GM23338 (cell line): ENCODE data around the gene JAKMIP3. TPM values are rescaled to one million over a fixed set of nuclear protein-coding genes. Genes with fewer than 3 reads are reported as not detected.

Source experiments
- ATAC-seq: fragments of 200-7000 bp; cut with Tn5 transposase; 3 replicates; pipeline ENCODE4 v1.9.1; 2020
- DNase-seq: peaks from one replicate; pipeline ENCODE4 v3.0.0-alpha.2; 2015; ENCODE audit warnings: low spot score
- H2AFZ ChIP-seq: fragments of 200-600 bp; sonication (generic); 2 replicates; pipeline ENCODE4 v1.8.0; 2016; ENCODE audit warnings: antibody characterized with exemption, mild to moderate bottlenecking, moderate library complexity
- H3F3A ChIP-seq: fragments of 200-600 bp; sonication (generic); replicated peaks from 2 replicates; pipeline ENCODE4 v1.8.0; 2017; ENCODE audit warnings: antibody characterized with exemption, mixed run types, low read depth
- H3K27ac ChIP-seq: fragments of 200-600 bp; sonication (generic); 2 replicates; pipeline ENCODE4 v1.6.1; 2016; ENCODE audit warnings: low read depth
- H3K27me3 ChIP-seq: fragments of 200-600 bp; sonication (generic); 2 replicates; pipeline ENCODE4 v1.8.0; 2016; ENCODE audit warnings: mild to moderate bottlenecking, mixed run types, moderate library complexity; ENCODE audit not compliant: insufficient read depth
- H3K36me3 ChIP-seq: fragments of 200-600 bp; sonication (generic); 2 replicates; pipeline ENCODE4 v1.8.0; 2016; ENCODE audit warnings: mild to moderate bottlenecking; ENCODE audit not compliant: insufficient read depth
- H3K4me1 ChIP-seq: fragments of 200-600 bp; sonication (generic); 2 replicates; pipeline ENCODE4 v1.8.0; 2016; ENCODE audit warnings: mild to moderate bottlenecking, moderate library complexity; ENCODE audit not compliant: insufficient read depth
- H3K4me2 ChIP-seq: fragments of 200-600 bp; sonication (generic); 2 replicates; pipeline ENCODE4 v1.7.1; 2017; ENCODE audit warnings: mixed run types
- H3K4me3 ChIP-seq: fragments of 200-600 bp; sonication (generic); 2 replicates; pipeline ENCODE4 v1.6.1; 2016; ENCODE audit warnings: mixed run types
- H3K79me2 ChIP-seq: fragments of 200-600 bp; sonication (generic); replicated peaks from 2 replicates; pipeline ENCODE4 v1.8.0; 2017; ENCODE audit warnings: mild to moderate bottlenecking; ENCODE audit not compliant: insufficient read depth
- H3K9me2 ChIP-seq: fragments of 200-600 bp; sonication (generic); 2 replicates; pipeline ENCODE4 v1.8.0; 2017; ENCODE audit not compliant: insufficient read depth
- H4K20me1 ChIP-seq: fragments of 200-600 bp; sonication (generic); replicated peaks from 2 replicates; pipeline ENCODE4 v1.8.0; 2017; ENCODE audit warnings: mild to moderate bottlenecking; ENCODE audit not compliant: insufficient read depth
- H3K27ac Mint-ChIP-seq: 2 replicates; pipeline ENCODE4 v1.8.0; 2020; ENCODE audit warnings: inconsistent platforms, mild to moderate bottlenecking, moderate library complexity, mixed read lengths
- H3K27me3 Mint-ChIP-seq: 3 replicates; pipeline ENCODE4 v1.8.0; 2022; ENCODE audit warnings: low read depth, mild to moderate bottlenecking, moderate library complexity, mixed read lengths, inconsistent platforms; ENCODE audit not compliant: insufficient read depth, poor library complexity
- H3K36me3 Mint-ChIP-seq: 3 replicates; pipeline ENCODE4 v1.8.0; 2021; ENCODE audit warnings: low read depth, mild to moderate bottlenecking, inconsistent platforms, moderate library complexity, mixed read lengths
- H3K4me1 Mint-ChIP-seq: 3 replicates; pipeline ENCODE4 v1.8.0; 2020; ENCODE audit warnings: mild to moderate bottlenecking, inconsistent platforms, mixed read lengths
- H3K4me3 Mint-ChIP-seq: 3 replicates; pipeline ENCODE4 v1.8.0; 2021; ENCODE audit warnings: moderate library complexity, mild to moderate bottlenecking, inconsistent platforms, mixed read lengths
- H3K9me3 Mint-ChIP-seq: 3 replicates; pipeline ENCODE4 v1.8.0; 2020; ENCODE audit warnings: moderate library complexity, mild to moderate bottlenecking, inconsistent platforms, mixed read lengths
- CREB1 ChIP-seq: fragments of 250-450 bp; sonication (Bioruptor Pico); IDR thresholded peaks from 2 replicates; pipeline ENCODE4 v1.5.0; 2020; ENCODE audit warnings: low read depth, mild to moderate bottlenecking, moderate library complexity
- CTCF ChIP-seq, 2 experiments: fragments of 200-600 bp in 1 of 2; sonication (generic) in 1 of 2; conservative IDR thresholded peaks; 2 replicates each; pipeline versions ENCODE4 v1.5.1 to v1.6.1; 2016 to 2017; ENCODE audit warnings: antibody characterized with exemption in 2 of 2, low read depth in 2 of 2, mild to moderate bottlenecking in 2 of 2, moderate library complexity in 1 of 2
- EZH2 ChIP-seq: fragments of 200-600 bp; sonication (generic); IDR thresholded peaks from one replicate; pipeline ENCODE4 v1.8.0; 2017; ENCODE audit warnings: antibody characterized with exemption, mild to moderate bottlenecking, low read depth; ENCODE audit not compliant: unreplicated experiment
- EZH2phosphoT487 ChIP-seq: fragments of 200-600 bp; sonication (generic); IDR thresholded peaks from one replicate; pipeline ENCODE4 v1.8.1; 2018; ENCODE audit warnings: antibody characterized with exemption; ENCODE audit not compliant: unreplicated experiment
- JUNB ChIP-seq: IDR thresholded peaks from one replicate; pipeline ENCODE4 v1.6.1; 2016; ENCODE audit warnings: antibody characterized with exemption; ENCODE audit not compliant: unreplicated experiment
- NANOG ChIP-seq: IDR thresholded peaks from 2 replicates; pipeline ENCODE4 v1.6.1; 2016; ENCODE audit warnings: antibody characterized with exemption, borderline replicate concordance
- POLR2AphosphoS5 ChIP-seq: IDR thresholded peaks from 2 replicates; pipeline ENCODE4 v1.6.1; 2016; ENCODE audit warnings: antibody characterized with exemption, low read depth
- STAT1 ChIP-seq: IDR thresholded peaks from one replicate; pipeline ENCODE4 v1.6.1; 2016; ENCODE audit warnings: antibody characterized with exemption; ENCODE audit not compliant: unreplicated experiment
- ZNF114 ChIP-seq: fragments of 250-450 bp; sonication (Bioruptor Pico); IDR thresholded peaks from 2 replicates; pipeline ENCODE4 v1.5.0; 2020; ENCODE audit warnings: mild to moderate bottlenecking, moderate library complexity
- ZNF331 ChIP-seq: fragments of 250-450 bp; sonication (Bioruptor Pico); IDR thresholded peaks from 2 replicates; pipeline ENCODE4 v1.5.0; 2020; ENCODE audit warnings: low read depth, mild to moderate bottlenecking, moderate library complexity
- ZNF462 ChIP-seq: fragments of 250-450 bp; sonication (Bioruptor Pico); IDR thresholded peaks from 2 replicates; pipeline ENCODE4 v1.5.0; 2020; ENCODE audit warnings: mild to moderate bottlenecking, moderate library complexity
- polyA plus RNA-seq: library from polyadenylated mRNA; unstranded; fragments of >200 nt; fragmentation: Nextera tagmentation; extraction: Ambion mirVana; gene quantifications from 2 replicates; pipeline ENCODE4 v1.2.1, GENCODE V29; 2016
- total RNA-seq: library from RNA; depleted of rRNA; stranded (reverse); fragments of >200 nt; shearing (Covaris generic); gene quantifications from 2 replicates; pipeline ENCODE4 v1.2.3, GENCODE V29; 2014
- TF ChIP-seq, protein P1 (sequence below): IDR thresholded peaks from one replicate; pipeline ENCODE4 v1.6.1; 2018; ENCODE audit warnings: antibody characterized with exemption; ENCODE audit not compliant: unreplicated experiment
- TF ChIP-seq, protein P2 (sequence below): IDR thresholded peaks from 2 replicates; pipeline ENCODE4 v1.6.1; 2016; ENCODE audit warnings: antibody characterized with exemption

JAKMIP3 gene
- total and polyA plus RNA-seq, 2 experiments from 2014 or later = 0.87 to 1.2 TPM

DNA sequence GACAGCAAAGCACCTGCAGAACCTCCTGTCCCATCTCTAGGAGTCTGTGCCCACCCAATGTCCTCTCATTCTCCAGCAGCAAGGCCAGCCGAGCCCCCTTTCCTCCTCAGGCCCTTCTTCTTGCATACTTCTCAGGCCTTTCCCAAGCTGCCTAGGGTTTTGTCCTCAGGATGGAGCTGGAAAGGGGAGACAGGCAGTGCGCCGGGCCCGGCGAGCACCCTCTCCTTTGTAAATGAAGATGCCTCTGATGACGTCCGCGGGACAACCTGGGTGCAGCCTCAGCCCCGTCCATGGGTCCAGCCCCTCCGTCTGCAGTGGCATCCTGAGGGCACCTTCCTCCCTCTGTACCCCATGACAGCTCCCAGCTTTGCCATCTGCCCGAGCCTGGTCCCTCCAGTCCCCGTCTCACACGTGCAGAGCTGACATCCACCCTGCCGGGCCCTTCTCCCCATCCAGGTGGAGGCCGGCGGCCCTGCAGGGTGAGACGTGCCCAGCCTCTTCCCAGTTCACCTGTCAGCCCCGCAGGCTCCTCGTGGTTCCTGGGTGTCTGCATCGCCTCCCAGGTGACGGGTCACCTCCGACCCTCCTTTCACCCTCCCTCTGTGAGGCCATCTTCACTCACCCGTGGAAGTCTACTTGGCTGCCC is 36.4 kb downstream of the JAKMIP3 start (continued):
- TF ChIP-seq, protein P1, sequence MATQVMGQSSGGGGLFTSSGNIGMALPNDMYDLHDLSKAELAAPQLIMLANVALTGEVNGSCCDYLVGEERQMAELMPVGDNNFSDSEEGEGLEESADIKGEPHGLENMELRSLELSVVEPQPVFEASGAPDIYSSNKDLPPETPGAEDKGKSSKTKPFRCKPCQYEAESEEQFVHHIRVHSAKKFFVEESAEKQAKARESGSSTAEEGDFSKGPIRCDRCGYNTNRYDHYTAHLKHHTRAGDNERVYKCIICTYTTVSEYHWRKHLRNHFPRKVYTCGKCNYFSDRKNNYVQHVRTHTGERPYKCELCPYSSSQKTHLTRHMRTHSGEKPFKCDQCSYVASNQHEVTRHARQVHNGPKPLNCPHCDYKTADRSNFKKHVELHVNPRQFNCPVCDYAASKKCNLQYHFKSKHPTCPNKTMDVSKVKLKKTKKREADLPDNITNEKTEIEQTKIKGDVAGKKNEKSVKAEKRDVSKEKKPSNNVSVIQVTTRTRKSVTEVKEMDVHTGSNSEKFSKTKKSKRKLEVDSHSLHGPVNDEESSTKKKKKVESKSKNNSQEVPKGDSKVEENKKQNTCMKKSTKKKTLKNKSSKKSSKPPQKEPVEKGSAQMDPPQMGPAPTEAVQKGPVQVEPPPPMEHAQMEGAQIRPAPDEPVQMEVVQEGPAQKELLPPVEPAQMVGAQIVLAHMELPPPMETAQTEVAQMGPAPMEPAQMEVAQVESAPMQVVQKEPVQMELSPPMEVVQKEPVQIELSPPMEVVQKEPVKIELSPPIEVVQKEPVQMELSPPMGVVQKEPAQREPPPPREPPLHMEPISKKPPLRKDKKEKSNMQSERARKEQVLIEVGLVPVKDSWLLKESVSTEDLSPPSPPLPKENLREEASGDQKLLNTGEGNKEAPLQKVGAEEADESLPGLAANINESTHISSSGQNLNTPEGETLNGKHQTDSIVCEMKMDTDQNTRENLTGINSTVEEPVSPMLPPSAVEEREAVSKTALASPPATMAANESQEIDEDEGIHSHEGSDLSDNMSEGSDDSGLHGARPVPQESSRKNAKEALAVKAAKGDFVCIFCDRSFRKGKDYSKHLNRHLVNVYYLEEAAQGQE = no peak
- TF ChIP-seq NANOG = no peak
- no peak for TF ChIP-seq JUNB
- TF ChIP-seq STAT1 = no peak
- TF ChIP-seq EZH2phosphoT487 = no peak
- no peak for TF ChIP-seq ZNF331
- no peak for TF ChIP-seq POLR2AphosphoS5
- no peak for TF ChIP-seq CREB1

DNA sequence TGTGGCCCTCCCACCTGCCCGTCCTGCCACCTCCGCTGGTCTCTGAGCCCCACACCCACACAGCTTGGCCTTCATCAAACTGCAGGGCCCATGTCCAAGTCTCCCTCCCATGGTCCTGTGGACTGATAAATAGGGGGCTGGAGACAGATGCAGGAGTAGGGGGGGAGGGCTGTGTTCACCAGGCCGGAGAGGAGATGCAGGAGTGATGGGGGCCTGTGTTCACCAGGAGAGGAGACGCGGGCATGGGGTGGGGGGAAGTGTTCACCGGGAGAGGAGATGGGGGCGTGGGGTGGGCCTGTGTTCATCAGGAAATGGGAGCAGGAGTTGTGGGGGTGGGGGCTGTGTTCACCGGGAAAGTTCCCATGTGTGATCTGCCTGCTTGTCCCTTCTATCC is 37.0 kb downstream of the JAKMIP3 start:
- H3K27me3 ChIP-seq = no peaks in the 10 kb centered on the region
- Mint-ChIP-seq H3K9me3 (no peaks in the 10 kb centered on the region), H3K4me3 (no peak overlapping the region)
- TF ChIP-seq, protein P2, sequence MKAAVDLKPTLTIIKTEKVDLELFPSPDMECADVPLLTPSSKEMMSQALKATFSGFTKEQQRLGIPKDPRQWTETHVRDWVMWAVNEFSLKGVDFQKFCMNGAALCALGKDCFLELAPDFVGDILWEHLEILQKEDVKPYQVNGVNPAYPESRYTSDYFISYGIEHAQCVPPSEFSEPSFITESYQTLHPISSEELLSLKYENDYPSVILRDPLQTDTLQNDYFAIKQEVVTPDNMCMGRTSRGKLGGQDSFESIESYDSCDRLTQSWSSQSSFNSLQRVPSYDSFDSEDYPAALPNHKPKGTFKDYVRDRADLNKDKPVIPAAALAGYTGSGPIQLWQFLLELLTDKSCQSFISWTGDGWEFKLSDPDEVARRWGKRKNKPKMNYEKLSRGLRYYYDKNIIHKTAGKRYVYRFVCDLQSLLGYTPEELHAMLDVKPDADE = no peak
- TF ChIP-seq ZNF462 (CRISPR knock-in tag) = no peak
- TF ChIP-seq STAT1 = no peak
- TF ChIP-seq ZNF114 (CRISPR knock-in tag) = no peak
- TF ChIP-seq CTCF (conservative IDR thresholded peaks at IDR 0.05; ENCODE audit: low read depth in 2 of 2) = no peak
- no peak for TF ChIP-seq POLR2AphosphoS5
- TF ChIP-seq EZH2 = no peak
- TF ChIP-seq NANOG = no peak
- TF ChIP-seq ZNF331 = no peak

More for the DNA sequence above, 37.0 kb downstream of the JAKMIP3 start:
- no peak overlapping the region for H2AFZ ChIP-seq
- H3K4me3 ChIP-seq = no peak overlapping the region
- H3K4me2 ChIP-seq = no peak overlapping the region
- peaks cover 6% of the 10 kb centered on the region for H3K27me3 Mint-ChIP-seq
- H3K27ac ChIP-seq = no peak overlapping the region
- no peak for ATAC-seq
- H3K9me2 ChIP-seq = no peaks in the 10 kb centered on the region
- H3K4me1 Mint-ChIP-seq = no peaks in the 10 kb centered on the region
- H4K20me1 ChIP-seq = no peaks in the 10 kb centered on the region
- DNase-seq = no peak
- H3K4me1 ChIP-seq = no peaks in the 10 kb centered on the region
- no peaks in the 10 kb centered on the region for H3K79me2 ChIP-seq
- no peak overlapping the region for H3K27ac Mint-ChIP-seq
- H3K36me3 ChIP-seq = no peaks in the 10 kb centered on the region
- H3K36me3 Mint-ChIP-seq = no peaks in the 10 kb centered on the region
- no peaks in the 10 kb centered on the region for H3F3A ChIP-seq
